ENCODE data around the gene LCN1.
A peak's percentile ranks its signal among the peaks of the same experiment; 100 is the strongest.
"Not testable (repeated sequence)": the region's sequence is repeated elsewhere in the genome, so short reads cannot be mapped to it uniquely, and the experiment has no call there.

Gene LCN1

GRCh38 chr9:135549478-135550343 is 28.5 kb downstream of the LCN1 start:
- not testable (repeated sequence) for DNase-seq

- no peak for DNase-seq
Observed at GRCh38 chr9:135550344-135550918, 29.2 kb downstream of the LCN1 start.

GRCh38 chr9:135551031-135551430 is 29.8 kb downstream of the LCN1 start:
- DNase-seq, result no peak

GRCh38 chr9:135551456-135551855 is 30.2 kb downstream of the LCN1 start:
- DNase-seq, result no peak

GRCh38 chr9:135552021-135552697 is 30.9 kb downstream of the LCN1 start:
- DNase-seq, result no peak

GRCh38 chr9:135552698-135553171 is 31.5 kb downstream of the LCN1 start:
- no peak for DNase-seq

- DNase-seq, result peak; percentile 59
Observed at GRCh38 chr9:135554718-135555117, 33.5 kb downstream of the LCN1 start.

GRCh38 chr9:135555203-135555602 is 34.0 kb downstream of the LCN1 start:
- DNase-seq, result no peak

- no peak for DNase-seq
Observed at GRCh38 chr9:135555910-135556309, 34.7 kb downstream of the LCN1 start.

- DNase-seq, result no peak
Observed at GRCh38 chr9:135559606-135560005, 38.4 kb downstream of the LCN1 start.

- DNase-seq, result no peak
Observed at GRCh38 chr9:135561391-135562234, 40.4 kb downstream of the LCN1 start, which contains the start of gene PAEP. Gene PAEP, plus strand, starts transcription at chr9:135561756.

- DNase-seq, result no peak
Observed at GRCh38 chr9:135562235-135562745, 41.0 kb downstream of the LCN1 start.

GRCh38 chr9:135563039-135563476 is 41.8 kb downstream of the LCN1 start:
- no peak for DNase-seq

- no peak for DNase-seq
Observed at GRCh38 chr9:135563858-135564257, 42.6 kb downstream of the LCN1 start.

GRCh38 chr9:135565141-135565628 is 43.9 kb downstream of the LCN1 start:
- DNase-seq, result no peak

GRCh38 chr9:135565636-135566035 is 44.4 kb downstream of the LCN1 start:
- no peak for DNase-seq

GRCh38 chr9:135566552-135566951 is 45.3 kb downstream of the LCN1 start:
- DNase-seq, result peak; percentile 9

- peak; percentile 55 for DNase-seq
Observed at GRCh38 chr9:135567311-135567710, 46.1 kb downstream of the LCN1 start.

- DNase-seq, result no peak
Observed at GRCh38 chr9:135568026-135568425, 46.8 kb downstream of the LCN1 start.

- DNase-seq, result no peak
Observed at GRCh38 chr9:135570456-135570855, 49.2 kb downstream of the LCN1 start.

GRCh38 chr9:135572233-135572632 is 51.0 kb downstream of the LCN1 start:
- DNase-seq, result no peak

- no peak for DNase-seq
Observed at GRCh38 chr9:135573124-135573523, 51.9 kb downstream of the LCN1 start.

All from DMS79 (cell line).